Lower leg skin (tissue), 4 donors: ENCODE measurements around the gene ERI3. TPM values are rescaled to one million over a fixed set of nuclear protein-coding genes. Genes with fewer than 3 reads are reported as not detected.
"Not testable (repeated sequence)": the region's sequence is repeated elsewhere in the genome, so short reads cannot be mapped to it uniquely, and the experiment has no call there.

ENCODE experiments used
- DNase-seq, 2 donors: peaks; one replicate each; pipeline ENCODE4 v3.0.0-alpha.2; 2019; ENCODE audit warnings: low spot score in 2 of 2
- H3K4me3 ChIP-seq: fragments of 200-600 bp; sonication (generic); 2 replicates; pipeline ENCODE4 v1.5.1; 2017; ENCODE audit warnings: mild to moderate bottlenecking, low read depth; ENCODE audit not compliant: poor library complexity, severe bottlenecking
- POLR2A ChIP-seq, 2 donors: fragments of 450-650 bp; IDR thresholded peaks; one replicate each; pipeline ENCODE4 v1.6.1; 2016 to 2017; ENCODE audit warnings: antibody characterized with exemption in 2 of 2, mild to moderate bottlenecking in 1 of 2, moderate library complexity in 1 of 2
- WGBS, 2 donors: methylation state at CpG; one replicate each; pipeline ENCODE4 v1.1.5; 2018; 5-methylcytosine and 5-hydroxymethylcytosine counted together
- intact Hi-C: fragments of 100-400 bp; cut with DNase I; formaldehyde crosslinking; loops from one replicate; pipeline ENCODE4 v1.15.0; 2023; ENCODE audit warnings: low total_unique reads
- total RNA-seq, 4 donors: library from RNA; depleted of rRNA; stranded (reverse); fragments of >200 nt; gene quantifications; one replicate each; pipeline ENCODE4 v1.1.0, GENCODE V29; 2016
- TF ChIP-seq, protein P1 (sequence below), 3 donors: fragments of 450-650 bp; IDR thresholded peaks; one replicate each; pipeline ENCODE4 v1.5.1; 2016; ENCODE audit warnings: antibody characterized with exemption in 3 of 3, mild to moderate bottlenecking in 3 of 3, moderate library complexity in 2 of 3

Gene ERI3
- total RNA-seq, 4 donors from 2014 or later, result 28.3 to 43.3 (median 40.4) TPM

DNA sequence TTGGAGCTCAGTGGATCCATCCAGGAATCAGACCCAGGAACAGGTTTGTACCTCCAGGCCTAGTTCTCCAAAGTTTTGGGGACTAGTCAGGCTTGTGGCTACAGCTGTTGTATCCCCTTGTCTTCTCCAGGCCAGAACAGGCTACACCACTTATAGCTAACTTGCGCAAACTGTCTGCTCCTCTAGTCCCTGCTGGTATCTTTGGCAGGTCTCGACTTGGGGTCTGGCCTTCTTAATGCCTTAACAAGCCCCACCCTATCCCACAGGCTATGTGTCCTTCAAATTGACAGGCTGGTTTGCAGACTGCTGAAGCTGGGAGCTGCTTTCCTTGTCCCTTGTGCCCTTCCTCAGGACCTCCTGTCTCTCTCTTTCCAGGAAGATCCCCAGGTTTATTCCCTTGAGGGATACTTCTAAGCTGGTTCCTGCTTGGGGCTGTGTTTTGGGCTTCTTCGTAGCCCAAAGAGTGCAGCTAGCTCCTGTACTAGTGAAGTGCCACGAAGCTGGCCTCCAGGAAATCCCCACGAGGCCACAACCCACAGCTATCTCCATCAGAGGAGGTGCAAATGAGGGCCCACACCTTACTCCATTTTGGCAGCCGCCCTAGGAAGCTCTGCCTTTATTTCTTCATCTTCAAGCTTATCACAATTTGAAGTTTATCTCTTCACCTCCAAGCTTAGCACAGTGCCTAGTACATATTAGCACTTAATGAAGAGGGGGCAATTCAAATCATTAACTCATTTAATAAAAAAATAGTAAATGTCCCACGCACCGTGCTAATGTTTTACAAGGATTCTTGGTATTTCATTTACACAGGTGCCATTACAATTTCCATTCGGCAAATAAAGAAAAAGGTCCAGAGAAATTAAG is 142.5 kb downstream of the ERI3 start:
- DNase-seq, result no peak
- TF ChIP-seq, protein P1, sequence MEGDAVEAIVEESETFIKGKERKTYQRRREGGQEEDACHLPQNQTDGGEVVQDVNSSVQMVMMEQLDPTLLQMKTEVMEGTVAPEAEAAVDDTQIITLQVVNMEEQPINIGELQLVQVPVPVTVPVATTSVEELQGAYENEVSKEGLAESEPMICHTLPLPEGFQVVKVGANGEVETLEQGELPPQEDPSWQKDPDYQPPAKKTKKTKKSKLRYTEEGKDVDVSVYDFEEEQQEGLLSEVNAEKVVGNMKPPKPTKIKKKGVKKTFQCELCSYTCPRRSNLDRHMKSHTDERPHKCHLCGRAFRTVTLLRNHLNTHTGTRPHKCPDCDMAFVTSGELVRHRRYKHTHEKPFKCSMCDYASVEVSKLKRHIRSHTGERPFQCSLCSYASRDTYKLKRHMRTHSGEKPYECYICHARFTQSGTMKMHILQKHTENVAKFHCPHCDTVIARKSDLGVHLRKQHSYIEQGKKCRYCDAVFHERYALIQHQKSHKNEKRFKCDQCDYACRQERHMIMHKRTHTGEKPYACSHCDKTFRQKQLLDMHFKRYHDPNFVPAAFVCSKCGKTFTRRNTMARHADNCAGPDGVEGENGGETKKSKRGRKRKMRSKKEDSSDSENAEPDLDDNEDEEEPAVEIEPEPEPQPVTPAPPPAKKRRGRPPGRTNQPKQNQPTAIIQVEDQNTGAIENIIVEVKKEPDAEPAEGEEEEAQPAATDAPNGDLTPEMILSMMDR (IDR thresholded peaks at IDR 0.05), result no peak
- TF ChIP-seq POLR2A (IDR thresholded peaks at IDR 0.05), result no peak
- intact Hi-C loops, result no loop called here
- 35 to 36% methylated on average over 9 of the region's 9 CpGs for WGBS, 2 donors
- H3K4me3 ChIP-seq, result no peak overlapping the region

DNA sequence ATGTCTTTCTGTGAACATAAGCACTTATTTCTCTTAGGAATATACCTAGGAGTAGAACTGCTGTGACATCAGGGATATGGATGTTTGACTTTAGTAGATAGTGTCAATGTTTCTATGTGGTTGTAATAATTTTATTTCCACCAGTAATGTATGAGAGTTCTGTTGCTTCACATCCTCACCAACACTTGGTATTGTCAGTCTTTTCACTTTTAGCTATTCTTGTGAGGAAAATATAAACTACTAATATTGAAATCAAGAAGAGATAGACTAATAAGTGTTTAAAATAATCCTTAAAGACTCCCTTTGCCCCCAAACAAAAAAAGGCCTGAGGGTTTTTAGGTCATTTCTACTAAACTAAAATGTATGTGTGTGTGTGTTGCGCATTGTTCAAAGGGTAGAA is 144.5 kb downstream of the ERI3 start:
- TF ChIP-seq, protein P1 (IDR thresholded peaks at IDR 0.05), result no peak
- 98 to 100% methylated on average over 1 of the region's 1 CpG for WGBS, 2 donors
- intact Hi-C loops, result no loop called here
- H3K4me3 ChIP-seq, result no peak overlapping the region
- no peak for DNase-seq

DNA sequence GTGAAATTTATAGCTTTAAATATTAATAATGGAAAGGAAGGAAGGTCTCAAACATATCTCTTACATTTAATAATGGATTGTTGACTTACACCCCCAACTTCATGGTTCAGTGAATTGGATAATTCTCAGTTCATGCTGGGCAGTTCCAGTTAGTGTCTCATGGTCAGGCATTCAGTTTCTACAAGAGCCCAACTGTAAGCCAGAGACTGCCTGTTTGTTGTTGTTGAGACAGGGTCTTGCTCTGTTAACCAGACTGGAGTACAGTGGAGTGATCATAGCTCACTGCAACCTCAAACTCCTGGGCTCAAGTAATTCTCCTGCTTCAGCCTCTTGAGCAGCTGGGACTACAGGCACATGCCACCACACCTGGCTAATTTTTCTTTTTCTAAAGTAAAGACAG is 146.8 kb downstream of the ERI3 start:
- TF ChIP-seq, protein P1 (IDR thresholded peaks at IDR 0.05), result no peak
- TF ChIP-seq POLR2A (IDR thresholded peaks at IDR 0.05), result no peak
- intact Hi-C loops, result no loop called here

DNA sequence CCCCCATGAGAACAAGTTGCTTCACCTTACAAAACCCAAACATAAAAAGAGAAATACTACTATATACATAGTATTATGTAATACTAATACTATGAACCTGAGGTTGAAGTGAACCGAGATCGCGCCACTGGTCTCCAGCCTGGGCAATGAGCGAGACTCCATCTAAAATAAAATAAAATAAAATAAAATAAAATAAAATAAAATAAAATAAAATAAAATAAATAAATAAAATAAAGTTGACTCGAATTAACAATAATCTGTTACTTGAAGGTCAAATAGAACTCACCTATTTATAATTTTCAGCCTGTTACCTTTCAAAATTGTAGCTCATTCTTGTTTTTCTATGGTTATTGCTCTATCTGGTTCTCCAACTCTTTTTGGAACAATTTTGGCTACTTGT is 148.5 kb downstream of the ERI3 start:
- DNase-seq, intact Hi-C loops, H3K4me3 ChIP-seq: not testable (repeated sequence)
- WGBS, 2 donors, result 92 to 93% methylated on average over 5 of the region's 5 CpGs

More for the DNA sequence above, 146.8 kb downstream of the ERI3 start:
- DNase-seq, result no peak
- H3K4me3 ChIP-seq, result no peak overlapping the region

DNA sequence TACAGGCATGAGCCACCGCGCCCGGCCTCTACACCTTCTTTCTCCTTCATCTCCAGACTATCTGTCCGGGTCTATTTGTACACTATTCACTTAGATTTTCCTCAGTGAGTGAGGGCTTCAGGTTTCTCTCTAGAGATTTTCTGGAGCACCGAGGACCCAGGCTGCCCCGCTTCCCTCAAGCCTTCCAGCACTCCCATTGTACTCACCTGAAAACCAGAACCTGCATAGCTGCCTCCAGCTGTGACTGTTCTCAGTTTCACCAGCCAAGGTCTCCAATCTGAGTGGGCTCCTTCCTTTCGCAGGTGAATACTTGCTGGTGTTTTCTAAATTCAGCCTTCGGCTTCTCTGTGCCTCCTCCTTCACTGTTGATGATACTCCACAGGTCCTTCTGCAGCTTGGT is 154.7 kb downstream of the ERI3 start:
- TF ChIP-seq POLR2A (IDR thresholded peaks at IDR 0.05), result no peak
- TF ChIP-seq, protein P1 (IDR thresholded peaks at IDR 0.05), result no peak

DNA sequence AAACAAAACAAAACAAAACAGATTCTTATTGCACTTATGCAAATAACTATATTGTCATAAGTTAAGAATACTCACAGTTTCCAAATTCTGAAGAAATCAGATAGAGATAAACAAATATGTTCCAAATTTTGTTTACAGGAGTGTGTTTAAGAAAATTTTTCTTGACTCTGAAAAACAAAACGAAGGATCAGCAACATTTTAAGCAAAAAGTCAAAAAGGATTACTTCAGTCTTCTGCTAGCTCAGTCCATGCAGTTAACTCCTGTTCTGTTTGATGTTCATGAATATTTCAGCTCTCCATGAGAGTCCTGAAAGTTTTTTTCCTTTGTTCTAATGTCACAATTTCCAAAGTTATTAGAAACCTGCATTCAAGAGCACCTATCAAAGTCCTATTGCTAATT is 180.4 kb downstream of the ERI3 start:
- no peak for DNase-seq
- TF ChIP-seq POLR2A (IDR thresholded peaks at IDR 0.05), result no peak
- TF ChIP-seq, protein P1 (IDR thresholded peaks at IDR 0.05), result no peak
- H3K4me3 ChIP-seq, result no peak overlapping the region
- WGBS, 2 donors, result 70 to 75% methylated on average over 1 of the region's 1 CpG
- intact Hi-C loops, result no loop called here

More for the DNA sequence above, 154.7 kb downstream of the ERI3 start:
- intact Hi-C loops, result no loop called here
- H3K4me3 ChIP-seq, result no peak overlapping the region
- WGBS, 2 donors, result 88 to 95% methylated on average over 8 of the region's 8 CpGs
- DNase-seq, result no peak

Other genes with a start within 250 kb of the ERI3 start
- not detected for gene KLF17, start 236.4 kb downstream of the ERI3 start, total RNA-seq
- gene KLF18, start 213.6 kb downstream of the ERI3 start, total RNA-seq, result not detected
- gene DMAP1, start 141.8 kb downstream of the ERI3 start, total RNA-seq, result 10 to 100 TPM; 37.1 to 46.9 (median 39.8) TPM
- 100 to 1,000 TPM; 116 to 140 (median 123) TPM for gene RNF220, start 50.0 kb upstream of the ERI3 start, total RNA-seq